Endometrial microvascular endothelial cells (primary cell): ENCODE data around the gene ETHE1. TPM values are rescaled to one million over a fixed set of nuclear protein-coding genes. Genes with fewer than 3 reads are reported as not detected.

ENCODE experiments used
- in situ Hi-C: cut with HindIII; loops from 2 replicates; pipeline ENCODE4 v1.10.0; 2017; ENCODE audit warnings: low sequenced_read_pairs, low pct_unique_long_range_greater_than_20kb; ENCODE audit errors: inconsistent ontology term
- total RNA-seq: library from RNA; depleted of rRNA; stranded (reverse); fragments of >200 nt; gene quantifications from one replicate; pipeline ENCODE4 v1.2.3, GENCODE V29; 2015; ENCODE audit errors: inconsistent ontology term

The ETHE1 gene
- total RNA-seq, 1 donor from 2014 or later: 52.6 TPM

DNA sequence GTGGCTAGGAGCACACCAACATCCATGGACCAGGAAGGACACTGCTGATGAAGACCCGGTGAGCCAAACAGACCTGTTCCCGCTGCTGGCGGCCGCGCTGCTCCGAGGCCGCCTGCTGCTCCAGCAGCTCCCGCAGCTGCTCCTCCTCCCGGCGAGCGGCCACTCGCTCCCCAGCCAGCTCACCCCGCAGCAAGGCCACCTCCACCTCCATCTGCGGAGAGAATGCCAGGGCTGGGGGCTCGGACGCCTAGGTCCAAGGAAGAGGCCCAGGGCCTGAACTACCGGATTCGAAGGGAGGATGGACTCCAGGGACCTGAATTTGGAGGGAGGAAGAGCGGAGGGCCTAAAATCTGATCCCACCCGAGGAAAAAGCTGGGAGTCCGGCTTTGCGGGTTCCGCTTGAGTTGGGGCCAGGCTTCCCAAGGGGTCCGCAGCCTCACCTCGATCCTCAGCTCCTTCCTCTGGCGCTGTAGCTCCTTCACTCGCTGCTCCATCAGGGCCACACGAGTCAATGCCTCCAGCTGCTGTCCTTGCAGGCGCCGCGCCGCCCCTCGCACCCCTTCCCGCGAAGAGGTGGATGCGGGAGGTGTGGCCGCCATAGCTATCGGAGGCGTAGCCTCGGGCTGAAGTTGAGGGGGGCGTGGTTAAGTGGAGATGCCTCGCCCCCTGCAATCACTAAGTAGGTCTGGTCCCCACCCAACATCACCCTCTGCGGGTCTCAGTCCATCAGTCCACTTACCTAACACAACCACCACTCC, 25.2 kb downstream of the ETHE1 start:
- in situ Hi-C loops: no loop called here

GRCh38 chr19:43499042-43499441, 28.0 kb downstream of the ETHE1 start:
- in situ Hi-C loops: no loop called here

GRCh38 chr19:43498233-43498842, 28.7 kb downstream of the ETHE1 start:
- in situ Hi-C loops: no loop called here

DNA sequence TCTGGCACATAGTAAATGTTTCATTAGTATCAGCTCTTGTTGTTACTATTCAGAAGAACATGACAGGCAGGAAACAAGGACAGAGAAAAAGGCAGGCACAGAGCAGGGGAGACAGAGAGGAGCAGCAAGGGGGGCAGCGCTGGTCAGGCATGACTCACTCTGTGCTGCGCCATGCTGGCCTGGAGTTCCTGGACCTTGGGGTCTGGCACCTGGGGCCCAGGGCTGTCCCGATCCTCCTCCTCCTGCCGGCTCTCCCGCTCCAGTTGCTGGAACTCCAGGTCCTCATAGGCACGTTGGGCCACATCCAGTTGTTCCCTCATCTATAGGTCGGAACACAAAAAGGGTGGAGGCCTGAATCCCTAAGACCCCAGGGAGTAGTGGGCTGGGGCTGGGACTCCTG, 30.0 kb downstream of the ETHE1 start:
- in situ Hi-C loops: no loop called here

DNA sequence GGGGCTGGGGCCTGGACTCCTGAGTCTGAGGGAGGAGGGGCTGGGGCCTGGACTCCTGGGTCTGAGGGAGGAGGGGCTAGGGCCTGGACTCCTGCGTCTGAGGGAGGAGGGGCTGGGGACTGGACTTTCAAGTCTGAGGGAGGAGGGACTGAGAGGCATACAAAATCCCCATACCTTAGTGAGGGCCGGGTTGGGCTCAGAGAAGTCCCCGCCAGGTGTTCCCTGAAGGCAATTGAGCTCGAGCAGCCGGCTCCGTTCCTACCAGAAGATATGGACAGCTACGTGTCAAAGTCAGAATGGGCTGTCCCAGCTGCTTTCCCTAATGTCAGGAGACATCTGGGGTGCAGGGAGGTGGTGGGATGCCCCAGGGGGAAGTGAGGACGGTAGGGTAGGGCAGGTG, 31.9 kb downstream of the ETHE1 start:
- in situ Hi-C loops: no loop called here

- in situ Hi-C loops: no loop called here
Observed at GRCh38 chr19:43490759-43491158, 36.2 kb downstream of the ETHE1 start.

DNA sequence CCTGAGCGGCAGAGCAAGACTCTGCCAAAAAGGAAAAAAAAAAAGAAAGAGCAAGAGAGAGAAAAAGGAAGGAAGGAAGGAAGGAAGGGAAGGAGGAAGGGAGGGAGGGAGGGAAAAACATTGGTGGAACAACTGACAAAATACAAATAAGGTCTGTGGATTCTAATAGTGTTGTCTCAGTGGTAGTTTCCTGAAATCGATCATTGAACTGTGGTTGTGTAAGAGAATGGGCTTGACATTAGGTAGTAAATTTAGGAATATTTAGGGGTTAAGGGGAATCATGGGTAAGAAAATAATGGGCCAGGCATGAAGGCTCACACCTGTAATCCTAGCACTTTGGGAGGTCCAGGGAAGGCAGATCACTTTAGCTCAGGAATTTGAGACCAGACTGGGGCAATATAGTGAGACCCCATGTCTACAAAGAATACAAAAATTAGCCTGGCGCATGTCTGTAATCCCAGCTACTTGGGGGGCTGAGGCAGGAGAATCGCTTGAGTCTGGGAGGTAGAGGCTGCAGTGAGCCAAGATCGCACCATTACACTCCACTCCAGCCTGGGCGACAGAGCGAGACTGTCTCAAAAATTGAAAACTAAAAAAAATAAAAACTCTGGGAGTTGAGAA, 36.9 kb downstream of the ETHE1 start:
- in situ Hi-C loops: no loop called here

DNA sequence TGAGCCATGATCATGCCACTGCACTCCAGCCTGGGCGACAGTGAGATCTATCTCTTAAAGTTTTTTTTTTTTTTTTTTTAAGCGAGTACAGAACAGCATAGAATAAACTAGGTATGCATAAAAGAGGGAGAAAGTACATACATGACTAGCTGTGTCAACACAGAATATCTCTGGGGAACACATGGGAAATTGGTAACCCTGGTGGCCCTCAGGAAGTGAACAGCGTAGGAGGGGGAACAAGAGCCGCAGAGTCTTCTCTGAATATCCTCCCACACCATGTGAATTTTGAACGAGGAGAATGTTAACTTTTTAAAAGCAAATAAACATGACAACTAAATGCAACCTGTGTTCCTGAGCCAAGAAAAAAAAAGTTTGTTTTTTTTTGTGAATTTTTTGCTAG, 37.7 kb downstream of the ETHE1 start:
- in situ Hi-C loops: no loop called here

GRCh38 chr19:43488179-43488578, 38.8 kb downstream of the ETHE1 start:
- in situ Hi-C loops: no loop called here

DNA sequence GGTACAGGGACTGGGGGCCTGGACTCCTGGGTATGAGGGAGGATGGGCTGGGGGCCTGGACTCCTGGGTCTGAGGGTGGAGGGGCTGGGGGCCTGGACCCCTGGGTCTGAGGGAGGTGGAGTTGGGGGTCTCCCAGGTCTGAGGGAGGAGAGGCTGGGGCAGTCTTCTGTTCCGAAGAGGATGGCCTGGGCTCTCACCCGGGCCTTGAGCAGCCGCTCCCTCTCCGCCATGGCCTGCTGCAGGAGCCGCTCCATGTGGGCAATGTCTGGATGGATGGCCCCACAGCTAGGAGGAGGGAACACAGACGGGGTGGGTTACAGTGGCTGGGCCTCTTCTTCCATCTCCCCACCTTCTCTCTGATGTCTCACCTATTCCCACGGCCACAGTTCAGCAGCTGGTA, 40.6 kb downstream of the ETHE1 start:
- in situ Hi-C loops: no loop called here

- in situ Hi-C loops: no loop called here
Observed at GRCh38 chr19:43485951-43486350, 41.0 kb downstream of the ETHE1 start.

DNA sequence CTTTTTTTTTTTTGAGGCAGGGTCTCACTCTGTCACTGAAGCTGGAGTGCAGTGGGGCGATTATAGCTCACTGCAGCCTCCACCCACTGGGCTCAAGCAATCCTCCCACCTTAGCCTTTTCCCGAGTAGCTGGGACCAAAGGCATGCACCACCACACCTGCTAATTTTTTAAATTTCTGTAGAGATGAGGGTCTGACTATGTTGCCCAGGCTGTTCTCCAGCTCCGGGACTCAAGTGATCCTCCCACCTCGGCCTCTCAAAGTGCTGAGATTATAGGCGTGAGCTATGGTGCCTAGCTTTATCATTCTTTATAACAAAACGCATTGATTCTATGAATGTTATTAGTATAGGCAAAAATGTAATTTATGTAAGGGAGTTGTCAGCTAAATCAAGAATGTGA, 43.7 kb downstream of the ETHE1 start:
- in situ Hi-C loops: no loop called here

GRCh38 chr19:43482193-43482592, 44.8 kb downstream of the ETHE1 start:
- in situ Hi-C loops: no loop called here

DNA sequence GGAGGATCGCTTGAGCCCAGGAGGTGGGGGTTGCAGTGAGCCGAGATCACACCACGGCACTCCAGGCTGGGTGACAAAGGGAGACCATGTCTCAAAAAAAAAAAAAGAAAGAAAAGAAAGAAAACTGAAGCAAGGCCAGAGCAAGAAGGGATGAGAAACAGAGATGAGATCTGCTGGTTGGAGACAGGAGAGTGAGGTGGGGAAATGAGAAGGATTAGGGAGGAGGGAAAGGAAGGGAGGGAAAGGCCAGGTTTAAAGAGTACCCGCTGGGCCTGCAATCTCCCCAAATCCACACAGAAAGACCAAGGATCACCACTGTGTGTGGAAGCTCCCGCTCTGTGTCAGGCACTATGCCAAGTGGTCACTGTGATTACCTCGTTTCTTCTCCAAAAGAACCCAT, 45.3 kb downstream of the ETHE1 start:
- in situ Hi-C loops: no loop called here

GRCh38 chr19:43480574-43480973, 46.4 kb downstream of the ETHE1 start:
- in situ Hi-C loops: no loop called here

- in situ Hi-C loops: no loop called here
Observed at GRCh38 chr19:43479961-43480561, 46.9 kb downstream of the ETHE1 start.

DNA sequence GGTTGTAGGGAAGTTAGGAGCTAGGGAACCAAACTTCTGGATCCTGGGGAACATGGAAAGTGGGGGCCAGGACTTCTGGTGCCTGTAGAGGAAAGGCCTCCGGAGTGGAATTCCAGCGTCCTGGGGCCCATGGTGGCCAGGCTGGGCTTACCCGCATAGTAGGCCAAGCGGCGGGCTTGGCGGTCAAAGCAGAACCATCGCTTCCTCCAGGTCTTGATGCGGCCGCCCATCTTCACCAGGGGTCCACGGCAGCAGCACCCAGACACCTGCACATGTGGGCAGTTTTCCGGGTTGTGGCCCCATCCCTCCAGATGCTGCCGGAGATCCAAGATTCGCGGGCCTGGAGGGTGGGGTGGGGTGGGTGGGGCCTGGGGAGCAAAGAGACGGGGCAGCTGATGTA, 47.8 kb downstream of the ETHE1 start:
- in situ Hi-C loops: no loop called here

DNA sequence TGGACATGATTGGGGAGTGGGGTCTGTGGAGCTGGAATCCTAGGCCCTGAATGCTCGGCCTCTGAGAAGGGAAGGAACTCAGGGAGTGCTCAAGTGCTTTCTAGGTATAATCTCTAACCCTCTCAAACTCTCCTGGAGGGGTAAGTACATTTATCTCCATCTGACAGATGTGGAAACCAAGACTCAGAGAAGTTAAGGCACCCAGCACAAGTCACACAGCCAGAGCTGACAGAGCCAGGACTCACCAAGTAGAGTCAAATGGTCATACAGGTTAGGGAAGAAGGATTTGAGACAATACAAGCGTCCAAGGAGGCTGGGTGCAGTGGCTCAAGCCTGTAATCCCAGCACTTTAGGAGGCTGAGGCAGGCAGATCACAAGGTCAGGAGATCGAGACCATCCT, 48.7 kb downstream of the ETHE1 start:
- in situ Hi-C loops: no loop called here

DNA sequence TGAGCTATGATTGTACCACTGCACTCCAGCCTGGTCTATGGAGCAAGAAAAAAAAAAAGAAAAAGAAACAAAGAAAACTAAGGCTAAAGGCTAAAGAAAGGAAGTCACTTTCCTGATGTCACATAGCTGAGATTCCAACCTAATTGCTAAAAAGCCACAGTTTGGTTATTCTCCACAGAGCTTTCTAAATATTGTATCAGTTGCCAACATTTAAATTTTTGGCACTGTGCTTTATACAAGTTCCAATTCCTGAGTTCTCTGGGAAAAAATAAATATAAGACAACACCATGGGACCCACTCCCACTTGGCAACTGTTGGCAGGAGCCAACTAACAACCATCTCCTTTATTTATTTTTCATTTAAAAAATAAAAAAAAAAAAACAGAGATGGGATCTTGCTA, 50.4 kb downstream of the ETHE1 start:
- in situ Hi-C loops: no loop called here
